Measurements from ENCODE around the gene MEF2D.

MEF2D gene

DNA sequence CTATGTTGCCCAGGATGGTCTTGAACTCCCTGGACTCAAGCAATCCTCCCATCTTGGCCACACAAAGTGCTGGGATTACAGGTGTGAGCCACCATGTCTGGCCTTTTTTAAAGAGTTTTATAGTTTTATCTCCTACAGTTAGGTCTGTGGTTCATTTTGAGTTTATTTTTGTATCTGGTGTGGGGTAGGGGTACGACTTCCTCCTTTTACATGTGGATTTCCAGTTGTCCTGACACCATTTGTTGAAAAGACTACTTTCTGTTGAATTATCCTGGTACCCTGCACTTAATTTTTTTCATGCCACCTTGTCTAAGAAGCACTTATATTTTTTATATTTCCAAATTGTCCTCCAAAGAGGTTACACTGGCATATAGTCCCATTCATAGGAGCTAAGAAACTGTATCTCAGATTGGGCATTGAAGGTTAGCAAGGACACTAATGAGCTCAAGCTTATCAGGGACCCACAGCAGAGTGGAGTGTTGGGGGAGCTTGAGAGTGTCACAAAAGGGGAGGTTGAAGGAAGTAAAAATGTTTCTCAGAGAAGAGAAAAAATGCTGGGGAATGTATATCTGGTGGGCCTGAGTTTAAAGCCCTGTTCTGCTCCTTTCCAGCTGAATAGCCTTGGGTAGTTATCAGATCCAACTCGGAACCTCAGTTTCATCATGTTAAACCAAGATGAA is 23.4 kb upstream of the MEF2D start:
- Histone ChIP-seq H3K27me3 (ENCODE audit: control insufficient read depth, insufficient read depth, low read length) (no peaks in the 10 kb centered on the region), H3K4me1 (ENCODE audit: control insufficient read depth, insufficient read depth, low read length) (no peaks in the 10 kb centered on the region), H3K36me3 (ENCODE audit: insufficient read depth, low read length) (peaks cover 22% of the 10 kb centered on the region), H3K4me2 (ENCODE audit: low read length) (no peak overlapping the region), H3K4me3 (ENCODE audit: low read length) (no peak overlapping the region), H3K9me3 (replicated peaks; ENCODE audit: low read length) (no peaks in the 10 kb centered on the region), H3K9ac (ENCODE audit: low read depth, low read length) (no peak overlapping the region)

DNA sequence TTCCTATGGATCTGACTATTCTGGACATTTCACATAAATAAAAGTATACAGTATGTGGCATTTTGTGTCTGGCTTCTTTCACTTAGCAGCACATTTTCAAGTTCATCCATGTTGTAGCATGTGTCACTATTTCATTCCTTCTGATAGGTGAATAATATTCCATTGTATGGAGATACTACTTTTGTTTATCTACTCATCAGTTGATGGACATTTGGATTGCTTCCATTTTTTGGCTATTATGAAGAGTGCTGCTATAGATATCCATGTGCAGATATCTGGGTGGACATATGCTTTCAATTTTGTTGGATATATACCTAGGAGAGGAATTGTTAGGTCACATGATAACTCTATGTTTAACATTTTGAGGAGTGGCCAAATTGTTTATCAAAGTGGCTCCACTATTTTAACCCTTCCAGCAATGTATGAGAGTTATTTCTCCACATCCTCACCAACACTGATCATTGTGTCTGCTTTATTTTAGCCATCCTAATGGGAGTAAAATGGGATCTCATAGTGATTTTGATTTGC is 21.9 kb upstream of the MEF2D start:
- Histone ChIP-seq H3K4me1 (ENCODE audit: control insufficient read depth, insufficient read depth, low read length) (no peaks in the 10 kb centered on the region), H3K4me3 (ENCODE audit: low read length) (no peak overlapping the region), H3K4me2 (ENCODE audit: low read length) (no peak overlapping the region), H3K9me3 (replicated peaks; ENCODE audit: low read length) (no peaks in the 10 kb centered on the region), H3K9ac (ENCODE audit: low read depth, low read length) (no peak overlapping the region), H3K36me3 (ENCODE audit: insufficient read depth, low read length) (peaks cover 8% of the 10 kb centered on the region), H3K27me3 (ENCODE audit: control insufficient read depth, insufficient read depth, low read length) (no peaks in the 10 kb centered on the region)

DNA sequence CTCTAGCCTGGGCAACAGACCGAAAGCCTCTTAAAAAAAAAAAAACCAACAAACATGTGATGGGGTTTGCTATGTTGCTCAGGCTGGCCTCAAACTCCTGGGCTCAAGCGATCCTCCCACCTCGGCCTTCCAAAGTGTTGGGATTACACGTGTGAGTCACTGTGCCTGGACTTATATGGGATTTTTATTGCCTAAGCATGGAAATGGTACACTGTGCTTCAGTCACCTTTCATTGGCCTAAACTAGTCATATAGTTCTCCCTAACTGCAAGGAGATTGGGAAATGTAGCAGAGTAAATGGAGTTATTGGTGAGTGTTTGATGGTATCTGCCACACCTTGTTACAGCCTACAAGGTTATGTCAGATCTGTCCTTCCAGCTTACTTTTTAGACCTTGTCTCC is 17.2 kb upstream of the MEF2D start:
- Histone ChIP-seq H3K4me2 (ENCODE audit: low read length) (no peak overlapping the region), H3K36me3 (ENCODE audit: insufficient read depth, low read length) (no peaks in the 10 kb centered on the region), H3K4me3 (ENCODE audit: low read length) (no peak overlapping the region)

DNA sequence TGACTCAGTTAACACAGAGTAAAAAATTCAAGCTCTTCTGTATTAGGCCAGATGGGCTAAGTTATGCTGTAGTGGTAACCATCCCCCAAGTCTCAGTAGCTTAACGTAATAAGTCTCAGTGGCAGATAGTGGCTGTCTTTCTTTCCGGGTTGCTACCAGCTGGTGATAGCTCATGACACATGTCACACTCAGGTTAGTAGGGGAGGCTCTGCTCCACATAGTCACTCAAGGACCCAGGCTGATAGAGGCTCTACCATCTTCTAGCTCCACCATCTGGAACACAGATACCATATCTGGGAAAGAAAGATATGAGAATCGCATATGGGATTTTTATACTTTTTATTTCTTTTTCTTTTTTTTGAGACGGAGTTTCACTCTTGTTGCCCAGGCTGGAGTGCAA is 16.2 kb upstream of the MEF2D start:
- Histone ChIP-seq H3K27me3 (ENCODE audit: control insufficient read depth, insufficient read depth, low read length) (no peaks in the 10 kb centered on the region), H3K9me3 (replicated peaks; ENCODE audit: low read length) (no peaks in the 10 kb centered on the region), H3K9ac (ENCODE audit: low read depth, low read length) (no peak overlapping the region), H3K4me3 (ENCODE audit: low read length) (no peak overlapping the region), H3K4me1 (ENCODE audit: control insufficient read depth, insufficient read depth, low read length) (no peaks in the 10 kb centered on the region), H3K36me3 (ENCODE audit: insufficient read depth, low read length) (no peaks in the 10 kb centered on the region), H3K4me2 (ENCODE audit: low read length) (no peak overlapping the region)

More for the DNA sequence above, 17.2 kb upstream of the MEF2D start:
- H3K27me3 ChIP-seq (ENCODE audit: control insufficient read depth, insufficient read depth, low read length), result no peaks in the 10 kb centered on the region
- H3K4me1 ChIP-seq (ENCODE audit: control insufficient read depth, insufficient read depth, low read length), result no peaks in the 10 kb centered on the region
- no peak overlapping the region for H3K9ac ChIP-seq (ENCODE audit: low read depth, low read length)
- H3K9me3 ChIP-seq (replicated peaks; ENCODE audit: low read length), result no peaks in the 10 kb centered on the region

DNA sequence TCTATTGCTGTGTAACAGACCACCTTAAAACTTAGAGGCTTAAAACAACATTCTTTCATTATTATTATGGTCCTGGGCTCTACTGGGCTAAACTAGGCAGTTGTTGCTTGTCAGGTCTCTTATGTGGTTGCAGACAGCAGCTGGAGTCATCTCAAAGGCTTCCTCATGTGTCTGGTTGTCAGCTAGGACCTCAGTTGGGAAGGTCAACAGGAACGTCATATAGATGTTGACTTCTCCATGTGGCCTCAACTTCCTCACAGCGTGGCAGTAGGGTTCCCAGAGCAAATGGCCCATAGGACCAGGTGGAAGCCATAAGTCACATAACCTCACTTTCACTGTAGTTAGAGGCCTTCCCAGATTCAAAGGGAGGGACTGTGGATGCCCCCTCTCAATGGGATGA is 15.4 kb upstream of the MEF2D start:
- no peak overlapping the region for H3K4me2 ChIP-seq (ENCODE audit: low read length)
- no peaks in the 10 kb centered on the region for H3K9me3 ChIP-seq (replicated peaks; ENCODE audit: low read length)
- no peaks in the 10 kb centered on the region for H3K27me3 ChIP-seq (ENCODE audit: control insufficient read depth, insufficient read depth, low read length)
- no peak overlapping the region for H3K9ac ChIP-seq (ENCODE audit: low read depth, low read length)
- no peak overlapping the region for H3K4me3 ChIP-seq (ENCODE audit: low read length)
- H3K4me1 ChIP-seq (ENCODE audit: control insufficient read depth, insufficient read depth, low read length), result peaks cover 3% of the 10 kb centered on the region
- no peaks in the 10 kb centered on the region for H3K36me3 ChIP-seq (ENCODE audit: insufficient read depth, low read length)

DNA sequence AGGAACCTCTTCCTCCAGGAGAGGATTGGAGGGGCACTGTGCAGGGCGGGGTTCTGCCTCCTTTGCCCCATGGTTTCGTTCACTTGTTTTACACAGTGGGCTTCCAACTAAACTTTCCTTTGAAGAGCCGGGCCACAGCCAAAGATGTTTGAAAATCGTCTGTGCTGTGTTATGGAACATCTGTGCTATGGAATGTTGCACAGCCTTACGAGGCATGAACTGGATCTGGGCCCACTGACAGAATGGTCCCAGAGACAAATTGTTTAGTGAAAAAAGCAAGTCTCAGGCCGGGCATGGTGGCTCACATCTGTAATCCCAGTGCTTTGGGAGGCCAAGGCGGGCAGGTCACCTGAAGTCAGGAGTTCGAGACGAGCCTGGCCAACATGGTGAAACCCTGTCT is 12.6 kb upstream of the MEF2D start:
- no peaks in the 10 kb centered on the region for H3K36me3 ChIP-seq (ENCODE audit: insufficient read depth, low read length)
- H3K9ac ChIP-seq (ENCODE audit: low read depth, low read length), result no peak overlapping the region
- peaks cover 25% of the 10 kb centered on the region for H3K4me1 ChIP-seq (ENCODE audit: control insufficient read depth, insufficient read depth, low read length)
- H3K27me3 ChIP-seq (ENCODE audit: control insufficient read depth, insufficient read depth, low read length), result no peaks in the 10 kb centered on the region
- no peak overlapping the region for H3K4me2 ChIP-seq (ENCODE audit: low read length)
- no peak overlapping the region for H3K4me3 ChIP-seq (ENCODE audit: low read length)
- H3K9me3 ChIP-seq (replicated peaks; ENCODE audit: low read length), result no peaks in the 10 kb centered on the region

DNA sequence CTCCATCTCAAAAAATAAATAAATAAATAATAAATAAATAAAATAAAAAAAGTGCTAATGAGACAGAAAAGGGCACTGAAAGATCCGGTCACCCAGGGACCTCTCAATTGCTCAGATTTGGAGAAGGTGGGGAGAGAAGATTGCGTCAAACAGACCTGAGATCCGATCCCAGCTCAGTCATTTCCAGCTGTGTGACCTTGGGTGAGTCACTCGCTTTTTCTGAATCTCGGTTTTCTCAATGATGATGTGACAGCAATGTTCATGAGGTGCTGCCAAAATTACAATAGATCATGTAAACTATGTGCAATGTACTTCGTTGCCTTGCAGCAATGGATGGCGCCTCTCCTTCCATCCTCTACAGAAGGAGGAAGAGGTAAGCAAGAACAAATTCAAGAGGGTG is 11.1 kb upstream of the MEF2D start:
- no peaks in the 10 kb centered on the region for H3K9me3 ChIP-seq (replicated peaks; ENCODE audit: low read length)
- H3K9ac ChIP-seq (ENCODE audit: low read depth, low read length), result no peak overlapping the region
- H3K27me3 ChIP-seq (ENCODE audit: control insufficient read depth, insufficient read depth, low read length), result no peaks in the 10 kb centered on the region
- H3K4me2 ChIP-seq (ENCODE audit: low read length), result no peak overlapping the region
- H3K36me3 ChIP-seq (ENCODE audit: insufficient read depth, low read length), result no peaks in the 10 kb centered on the region
- peaks cover 28% of the 10 kb centered on the region for H3K4me1 ChIP-seq (ENCODE audit: control insufficient read depth, insufficient read depth, low read length)
- H3K4me3 ChIP-seq (ENCODE audit: low read length), result no peak overlapping the region

DNA sequence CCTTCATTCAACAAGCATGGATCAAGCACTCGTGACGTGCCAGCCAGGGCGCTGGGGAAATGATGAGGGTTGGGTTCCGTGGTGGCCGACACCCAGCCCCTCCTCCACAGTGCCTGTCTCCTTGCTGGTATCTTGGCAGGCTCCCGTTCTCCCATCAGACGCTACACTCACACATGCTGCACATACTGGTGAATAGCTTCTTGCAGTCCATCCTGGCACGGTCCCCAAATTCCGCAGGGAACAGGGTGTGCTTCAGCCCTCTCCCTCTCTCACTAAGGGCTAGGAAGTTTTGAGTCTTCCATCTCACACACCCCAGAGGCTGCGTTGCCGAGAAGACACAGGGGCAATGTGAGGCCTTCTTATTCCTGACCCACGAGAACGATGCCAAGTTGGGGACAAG is 10.1 kb upstream of the MEF2D start:
- H3K36me3 ChIP-seq (ENCODE audit: insufficient read depth, low read length), result no peaks in the 10 kb centered on the region
- peak overlapping the region; percentile 63 for H3K4me2 ChIP-seq (ENCODE audit: low read length)
- peak overlapping the region; percentile 50 for H3K9ac ChIP-seq (ENCODE audit: low read depth, low read length)
- peaks cover 30% of the 10 kb centered on the region for H3K4me1 ChIP-seq (ENCODE audit: control insufficient read depth, insufficient read depth, low read length)
- no peaks in the 10 kb centered on the region for H3K27me3 ChIP-seq (ENCODE audit: control insufficient read depth, insufficient read depth, low read length)
- H3K9me3 ChIP-seq (replicated peaks; ENCODE audit: low read length), result no peaks in the 10 kb centered on the region
- no peak overlapping the region for H3K4me3 ChIP-seq (ENCODE audit: low read length)

DNA sequence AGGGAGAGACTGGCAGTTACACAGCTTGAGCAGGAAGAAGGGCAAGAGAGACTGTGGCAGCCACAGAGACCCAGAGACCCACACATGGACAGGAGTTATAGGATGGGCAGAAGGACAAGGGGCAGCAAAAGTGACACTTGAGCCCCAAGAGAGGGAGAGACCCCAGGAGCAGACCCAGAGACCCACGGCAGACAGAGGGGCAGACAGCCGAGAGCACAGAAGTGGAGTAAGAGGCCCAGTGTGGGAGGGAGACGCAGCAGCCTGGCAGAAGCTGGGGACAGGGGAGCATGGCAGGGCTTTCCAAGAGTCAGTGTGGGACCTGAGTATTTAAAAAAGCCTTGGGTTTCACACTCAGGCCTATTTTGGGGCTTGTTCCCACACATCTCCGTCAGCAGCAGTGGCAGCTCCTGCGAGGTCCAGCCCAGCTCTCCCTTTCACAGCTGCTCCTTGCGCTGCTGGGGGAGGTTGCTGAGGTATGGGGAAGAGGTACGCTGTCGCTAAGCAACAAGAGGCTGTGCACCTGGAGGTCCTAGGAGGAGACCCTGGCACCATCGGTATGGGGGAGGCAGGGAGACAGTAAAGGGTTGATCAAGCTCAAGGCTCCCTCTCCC is 9.0 kb upstream of the MEF2D start:
- Histone ChIP-seq H3K27me3 (ENCODE audit: control insufficient read depth, insufficient read depth, low read length) (no peaks in the 10 kb centered on the region), H3K4me1 (ENCODE audit: control insufficient read depth, insufficient read depth, low read length) (peaks cover 37% of the 10 kb centered on the region), H3K9ac (ENCODE audit: low read depth, low read length) (no peak overlapping the region), H3K4me3 (ENCODE audit: low read length) (no peak overlapping the region), H3K4me2 (ENCODE audit: low read length) (no peak overlapping the region), H3K9me3 (replicated peaks; ENCODE audit: low read length) (no peaks in the 10 kb centered on the region), H3K36me3 (ENCODE audit: insufficient read depth, low read length) (no peaks in the 10 kb centered on the region)

DNA sequence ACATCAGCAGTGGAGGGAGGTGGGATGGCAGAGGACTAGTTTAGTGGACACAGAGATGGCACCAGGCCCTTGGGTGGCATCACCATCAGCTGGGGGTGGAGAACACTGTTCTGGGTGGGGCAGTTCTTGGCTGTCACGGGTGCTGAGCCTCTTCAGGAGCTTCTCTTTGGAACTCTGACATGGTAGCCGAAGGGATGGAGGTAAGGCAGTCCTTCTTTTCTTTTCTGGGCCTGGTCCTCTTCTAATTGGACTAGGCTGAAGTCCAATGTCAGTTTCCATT is 8.3 kb upstream of the MEF2D start:
- no peaks in the 10 kb centered on the region for H3K36me3 ChIP-seq (ENCODE audit: insufficient read depth, low read length)
- no peak overlapping the region for H3K4me2 ChIP-seq (ENCODE audit: low read length)
- peaks cover 44% of the 10 kb centered on the region for H3K4me1 ChIP-seq (ENCODE audit: control insufficient read depth, insufficient read depth, low read length)
- H3K4me3 ChIP-seq (ENCODE audit: low read length), result no peak overlapping the region
- H3K9me3 ChIP-seq (replicated peaks; ENCODE audit: low read length), result no peaks in the 10 kb centered on the region
- H3K27me3 ChIP-seq (ENCODE audit: control insufficient read depth, insufficient read depth, low read length), result no peaks in the 10 kb centered on the region
- peak overlapping the region; percentile 23 for H3K9ac ChIP-seq (ENCODE audit: low read depth, low read length)

DNA sequence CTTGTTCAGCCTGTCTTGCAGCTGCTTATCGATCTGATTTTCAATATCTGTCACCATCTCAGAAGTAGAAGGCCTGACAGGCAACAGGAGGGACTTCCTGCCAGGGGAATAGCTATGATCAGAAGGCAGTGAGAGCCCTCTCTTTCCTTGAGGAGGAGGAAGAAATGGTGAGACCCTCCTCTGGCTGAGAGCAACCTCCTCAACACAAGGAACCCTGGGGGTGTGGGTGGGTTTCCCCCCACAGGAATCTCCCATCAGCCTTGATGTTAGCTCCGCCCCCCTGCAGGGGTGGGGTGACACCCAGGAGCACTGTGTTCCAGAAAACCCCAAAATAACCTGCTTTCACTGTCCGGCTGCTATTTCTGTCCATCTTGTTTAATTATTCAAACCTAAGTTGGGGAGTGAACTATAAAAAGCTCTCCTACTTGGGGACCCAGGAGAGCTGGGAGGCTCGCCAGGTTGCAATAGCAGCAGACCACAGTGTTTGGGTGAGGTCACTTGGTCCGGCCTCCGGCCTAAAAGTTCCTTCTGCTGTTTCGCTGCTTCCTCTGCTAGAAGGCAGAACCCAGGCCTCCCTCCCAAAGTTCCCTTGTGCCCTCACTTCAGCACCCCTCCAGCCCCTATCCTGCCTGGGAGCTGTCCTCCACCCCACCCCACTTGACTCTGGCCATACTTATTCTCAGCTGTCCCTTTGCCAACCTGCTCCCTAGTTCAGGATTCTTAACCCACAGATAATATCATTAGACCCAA is 7.8 kb upstream of the MEF2D start:
- H3K36me3 ChIP-seq (ENCODE audit: insufficient read depth, low read length), result no peaks in the 10 kb centered on the region
- no peak overlapping the region for H3K4me2 ChIP-seq (ENCODE audit: low read length)
- H3K4me1 ChIP-seq (ENCODE audit: control insufficient read depth, insufficient read depth, low read length), result peaks cover 49% of the 10 kb centered on the region
- no peaks in the 10 kb centered on the region for H3K9me3 ChIP-seq (replicated peaks; ENCODE audit: low read length)
- H3K27me3 ChIP-seq (ENCODE audit: control insufficient read depth, insufficient read depth, low read length), result no peaks in the 10 kb centered on the region
- H3K4me3 ChIP-seq (ENCODE audit: low read length), result no peak overlapping the region
- H3K9ac ChIP-seq (ENCODE audit: low read depth, low read length), result peak overlapping the region; percentile 23

All from skeletal muscle satellite cell (primary cell).